M059J (cell line): ENCODE measurements around the gene ULK4. TPM values are rescaled to one million over a fixed set of nuclear protein-coding genes. Genes with fewer than 3 reads are reported as not detected.
A peak's percentile ranks its signal among the peaks of the same experiment; 100 is the strongest.
"Not testable (repeated sequence)": the region's sequence is repeated elsewhere in the genome, so short reads cannot be mapped to it uniquely, and the experiment has no call there.

Experiments used
- DNase-seq: peaks from one replicate; pipeline ENCODE4 v3.0.0-alpha.2; 2012; ENCODE audit warnings: low read depth
- total RNA-seq: library from RNA; depleted of rRNA; stranded (reverse); fragments of >200 nt; shearing (Covaris generic); gene quantifications from 2 replicates; pipeline ENCODE4 v1.2.3, GENCODE V29; 2014

The ULK4 gene
- total RNA-seq, 1 experiment from 2014 or later: 9.1 TPM

- peak; percentile 77 for DNase-seq
Measured at GRCh38 chr3:41690766-41691563, 270.9 kb downstream of the ULK4 start.

DNA sequence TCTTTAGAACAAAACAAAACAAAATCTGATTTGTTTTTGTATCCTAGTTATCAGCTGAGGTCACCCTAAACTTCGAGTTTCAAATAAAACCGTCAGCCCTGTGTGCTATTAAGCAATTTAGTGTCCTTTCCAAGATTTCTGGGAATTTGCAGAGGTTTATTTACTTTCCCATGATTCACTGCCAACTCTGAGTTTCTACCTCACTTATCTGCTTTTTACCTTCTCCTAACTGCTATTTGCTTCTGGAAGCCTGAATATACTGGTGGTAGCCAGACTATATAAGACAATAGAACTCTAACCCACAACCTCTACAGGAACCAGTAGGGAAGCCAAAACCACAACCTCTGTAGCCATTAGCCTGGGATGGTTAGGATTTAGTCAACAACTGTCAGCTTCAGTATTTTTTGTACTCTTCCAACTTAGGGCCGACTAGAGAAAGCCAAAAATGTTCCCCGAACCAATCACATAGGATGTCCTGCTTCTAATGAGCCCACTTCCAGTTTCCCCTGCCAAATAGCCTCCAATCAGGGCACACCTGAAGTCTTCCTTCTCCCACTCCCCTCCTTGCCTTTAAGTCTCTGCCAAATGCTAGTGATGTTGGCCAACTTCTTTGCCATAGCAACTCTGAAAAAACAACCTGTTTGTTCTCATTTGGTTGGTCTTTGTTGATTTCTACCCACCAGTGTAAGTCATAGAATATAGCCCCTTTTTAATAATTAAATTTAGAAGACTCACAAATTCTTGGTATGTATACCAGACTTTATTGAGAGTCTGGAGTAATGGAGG, 273.1 kb downstream of the ULK4 start:
- DNase-seq: peak; percentile 52

GRCh38 chr3:41684797-41685735, 276.8 kb downstream of the ULK4 start:
- no peak for DNase-seq

DNA sequence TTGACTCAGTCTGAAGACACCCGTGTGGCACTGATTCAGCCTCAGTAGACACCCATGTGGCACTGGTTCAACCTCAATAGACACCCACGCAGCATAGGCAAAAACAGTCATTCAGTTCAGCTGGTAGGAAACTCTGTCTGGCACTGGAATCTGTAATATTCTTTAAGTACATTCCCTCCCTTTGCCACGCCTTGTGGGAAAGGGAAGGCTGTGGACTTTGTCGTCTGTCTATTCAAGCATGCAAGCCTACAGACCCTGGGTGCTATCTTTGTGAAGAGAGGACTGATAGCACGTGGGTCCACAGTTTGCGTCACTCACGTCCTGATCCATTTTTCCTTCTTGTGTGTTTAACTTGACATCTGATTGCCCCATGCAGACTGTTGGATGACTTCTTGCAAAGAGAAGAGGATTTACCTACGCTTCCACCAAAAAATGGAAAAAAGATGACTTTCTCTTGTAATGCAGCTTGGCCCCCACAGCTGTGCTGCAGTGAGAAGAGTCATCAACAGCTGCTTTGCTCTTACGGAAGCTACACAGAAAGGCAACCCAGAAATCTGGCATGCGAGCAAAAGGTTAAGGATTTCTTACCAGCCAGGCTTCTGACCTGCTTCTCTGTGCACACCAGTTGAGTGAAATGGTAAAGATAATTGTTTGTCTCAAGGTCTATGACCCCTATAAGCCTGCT, 278.1 kb downstream of the ULK4 start:
- no peak for DNase-seq

DNA sequence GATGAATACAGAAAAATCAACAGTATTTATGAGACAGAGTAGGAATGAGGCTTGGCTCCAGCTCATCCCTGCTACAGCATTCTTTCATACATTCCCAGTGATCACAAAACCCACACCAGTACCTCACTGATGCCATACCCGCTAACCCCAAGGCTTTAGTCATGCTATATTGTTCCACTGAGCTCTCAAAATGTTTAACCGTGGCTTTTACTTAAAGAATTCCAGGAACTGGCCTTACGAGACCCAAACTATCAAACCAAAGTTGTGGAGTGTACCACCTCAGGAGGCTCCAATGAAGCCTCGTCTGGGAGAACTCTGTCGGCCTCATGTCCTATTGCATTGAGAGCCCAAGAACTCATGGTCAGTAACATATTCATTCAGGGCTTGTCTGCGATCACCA, 278.9 kb downstream of the ULK4 start:
- peak; percentile 78 for DNase-seq

- DNase-seq: no peak
Measured at GRCh38 chr3:41682382-41682781, 279.5 kb downstream of the ULK4 start.

GRCh38 chr3:41681479-41681878, 280.4 kb downstream of the ULK4 start:
- peak; percentile 96 for DNase-seq

DNA sequence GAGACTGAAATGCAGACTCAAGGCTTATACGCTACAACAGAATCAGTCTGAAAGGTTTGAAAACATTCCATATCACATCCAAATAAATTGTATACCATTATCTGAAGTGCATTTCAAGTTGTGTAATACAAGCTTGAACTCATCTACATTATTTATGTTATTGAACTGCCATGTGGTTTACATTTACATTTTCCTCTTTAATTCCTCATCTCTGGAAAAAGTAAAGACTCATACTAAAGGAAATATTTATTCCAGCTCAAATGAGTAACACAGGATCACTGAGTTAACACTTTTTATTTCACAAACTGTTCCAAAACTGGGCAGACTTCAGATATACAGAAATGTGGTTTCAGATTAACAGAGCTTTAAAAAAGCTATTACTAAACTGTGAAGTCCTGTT, 282.5 kb downstream of the ULK4 start:
- no peak for DNase-seq

- not testable (repeated sequence) for DNase-seq
Measured at GRCh38 chr3:41675102-41675501, 286.8 kb downstream of the ULK4 start.

DNA sequence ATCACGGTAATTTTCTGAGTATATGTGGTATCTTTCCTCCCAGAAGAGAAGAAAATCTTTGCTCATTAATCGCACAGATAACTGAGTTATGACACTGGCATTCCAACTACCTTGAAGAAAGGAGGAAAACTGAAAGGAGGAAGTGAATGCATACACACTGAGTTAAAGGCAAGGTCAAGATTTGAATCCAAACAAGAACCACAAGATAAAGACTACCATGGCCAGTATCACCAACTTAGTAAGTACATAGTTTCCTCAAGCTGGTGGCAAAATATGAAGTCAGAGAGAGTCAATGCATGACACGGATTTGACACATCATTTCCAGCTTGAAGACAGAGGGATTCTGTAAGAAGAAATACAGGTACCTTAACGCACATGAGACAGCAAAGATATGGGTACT, 287.5 kb downstream of the ULK4 start:
- DNase-seq: no peak

DNA sequence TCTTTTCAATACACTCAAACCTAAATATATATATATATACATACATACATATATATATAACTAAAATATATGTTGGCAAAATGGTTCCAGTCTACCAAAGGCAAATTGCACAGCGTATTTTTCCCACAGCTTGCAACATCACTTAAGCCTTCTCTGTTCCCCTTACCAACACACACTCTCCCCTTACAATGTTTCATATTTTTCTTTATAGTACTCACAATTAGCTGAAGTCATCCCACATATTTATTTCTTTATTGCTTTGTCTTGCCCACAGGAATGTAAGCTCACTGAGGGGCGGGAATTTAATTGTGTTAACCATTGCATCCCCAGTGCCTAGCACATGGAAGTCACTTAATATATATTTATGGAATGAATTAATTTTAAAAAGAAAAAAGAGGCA, 288.3 kb downstream of the ULK4 start:
- peak; percentile 30 for DNase-seq

GRCh38 chr3:41668379-41668778, 293.5 kb downstream of the ULK4 start:
- DNase-seq: no peak

GRCh38 chr3:41662288-41662687, 299.6 kb downstream of the ULK4 start:
- no peak for DNase-seq

DNA sequence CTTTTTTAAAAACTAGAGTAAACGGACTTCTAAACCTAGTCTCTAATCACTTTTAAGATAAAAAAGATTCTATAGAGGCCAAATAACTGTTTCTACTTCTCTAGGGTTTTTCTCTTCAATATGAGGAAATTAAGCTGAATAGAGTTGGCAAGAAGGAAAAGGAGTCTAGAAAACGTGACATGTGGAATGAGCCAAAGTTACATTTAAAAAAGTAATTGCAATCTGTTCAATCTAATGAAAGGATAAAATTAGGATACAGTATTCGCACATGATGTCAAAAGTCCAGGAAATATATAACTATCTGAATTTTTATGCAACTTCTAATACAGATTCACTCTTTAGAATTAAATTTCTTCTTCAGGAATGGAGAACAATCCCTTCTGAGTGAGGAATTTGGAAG, 300.1 kb downstream of the ULK4 start:
- DNase-seq: no peak

DNA sequence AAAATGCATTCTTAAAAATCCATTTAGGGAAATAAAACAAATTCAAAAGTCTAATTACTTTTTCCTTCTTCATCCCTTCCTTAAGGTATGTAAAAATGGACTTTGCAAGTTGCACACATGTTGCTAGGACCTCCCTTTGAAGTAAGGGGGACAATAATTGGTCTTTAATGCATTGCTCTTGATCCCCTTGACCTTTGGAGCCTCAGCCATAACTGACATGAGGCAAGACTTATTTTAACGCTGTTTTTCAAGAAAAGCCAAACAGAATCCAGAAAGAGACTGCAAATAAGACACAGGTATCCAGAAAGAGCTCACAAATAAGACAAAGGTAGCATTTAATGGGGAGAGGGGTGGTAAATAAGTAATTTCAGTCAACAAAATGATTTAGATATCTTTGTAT, 301.4 kb downstream of the ULK4 start:
- no peak for DNase-seq

- no peak for DNase-seq
Measured at GRCh38 chr3:41653571-41654239, 308.2 kb downstream of the ULK4 start.

DNA sequence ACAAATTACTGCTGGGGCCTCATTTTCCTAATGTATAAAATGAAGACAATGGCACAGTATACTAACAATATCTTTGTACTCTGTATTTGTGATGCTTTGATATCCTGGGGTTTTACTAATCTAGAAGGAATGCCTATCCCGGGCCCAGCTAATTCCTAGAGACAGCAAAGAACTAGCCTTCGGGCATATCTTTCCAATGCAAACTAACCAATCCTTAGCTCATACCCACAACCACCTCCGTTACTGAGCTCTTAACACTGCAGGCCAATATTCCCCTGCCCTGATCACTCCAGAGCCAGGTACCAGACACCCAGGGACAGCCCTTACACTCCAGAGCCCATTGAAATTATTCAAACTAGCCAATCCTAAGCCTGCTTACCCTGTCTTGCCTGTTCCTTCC, 309.0 kb downstream of the ULK4 start:
- DNase-seq: peak; percentile 62

- no peak for DNase-seq
Measured at GRCh38 chr3:41652506-41652905, 309.4 kb downstream of the ULK4 start.

- DNase-seq: no peak
Measured at GRCh38 chr3:41651718-41652117, 310.2 kb downstream of the ULK4 start.

DNA sequence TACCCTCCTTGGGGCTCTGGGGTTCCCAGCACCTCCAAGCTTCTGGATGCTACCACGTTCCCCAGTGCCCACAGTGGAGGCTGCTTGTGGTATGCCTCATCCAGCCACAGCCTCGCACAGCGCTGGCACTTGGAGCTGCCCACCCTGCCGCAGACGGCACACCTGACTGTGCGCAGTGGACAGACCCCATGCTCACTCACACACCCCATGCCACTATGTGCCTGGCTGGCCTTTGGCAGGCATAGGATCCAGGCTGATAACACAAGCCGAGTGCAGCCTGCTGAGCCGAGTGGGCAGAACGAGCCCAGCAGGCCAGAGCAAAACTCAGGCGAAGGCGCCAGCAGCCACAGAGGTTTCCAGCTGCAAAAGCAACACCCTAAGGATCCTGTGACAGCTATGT, 311.5 kb downstream of the ULK4 start:
- DNase-seq: no peak
